SKM-1 (cell line): ENCODE measurements around the gene SORL1-AS1.
"Not testable (repeated sequence)": the region's sequence is repeated elsewhere in the genome, so short reads cannot be mapped to it uniquely, and the experiment has no call there.

Source experiments
- DNase-seq: peaks from one replicate; lab custom pipeline; 2025; ENCODE audit not compliant: unreplicated experiment; lab: John Stamatoyannopoulos, UW

The SORL1-AS1 gene

GRCh38 chr11:121452609-121453150 lies at the start of gene SORL1-AS1:
SORL1-AS1 (minus strand) TSS chr11:121452967.
- DNase-seq, result no peak

- DNase-seq, result no peak
These were observed 48.0 kb upstream of the SORL1-AS1 start for GRCh38 chr11:121500717-121501116.

- no peak for DNase-seq
These were observed 47.5 kb upstream of the SORL1-AS1 start for GRCh38 chr11:121500275-121500674.

- no peak for DNase-seq
These were observed 46.6 kb upstream of the SORL1-AS1 start for GRCh38 chr11:121499405-121499804.

- no peak for DNase-seq
These were observed 44.6 kb upstream of the SORL1-AS1 start for GRCh38 chr11:121497176-121497998.

- DNase-seq, result no peak
These were observed 41.8 kb upstream of the SORL1-AS1 start for GRCh38 chr11:121494355-121495099.

DNA sequence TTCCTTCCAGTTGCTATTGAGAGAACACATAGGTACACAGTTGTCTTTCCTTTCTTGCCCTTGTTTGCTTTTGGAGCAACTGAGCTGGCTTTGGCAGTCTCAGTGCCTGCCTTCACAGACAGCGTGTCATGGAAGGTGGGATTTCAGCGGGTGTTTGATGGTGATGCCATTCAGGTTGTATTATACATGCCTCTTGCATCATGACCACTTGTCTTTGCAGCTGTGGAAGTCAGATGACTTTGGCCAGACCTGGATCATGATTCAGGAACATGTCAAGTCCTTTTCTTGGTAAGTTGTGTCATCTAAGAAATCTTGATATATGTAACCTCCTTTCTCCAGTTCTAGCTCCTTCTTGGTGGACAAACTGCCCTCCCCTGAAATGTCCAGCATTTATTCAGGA lies 37.1 kb upstream of the SORL1-AS1 start:
- no peak for DNase-seq

GRCh38 chr11:121488641-121489040 lies 35.9 kb upstream of the SORL1-AS1 start:
- DNase-seq, result no peak

DNA sequence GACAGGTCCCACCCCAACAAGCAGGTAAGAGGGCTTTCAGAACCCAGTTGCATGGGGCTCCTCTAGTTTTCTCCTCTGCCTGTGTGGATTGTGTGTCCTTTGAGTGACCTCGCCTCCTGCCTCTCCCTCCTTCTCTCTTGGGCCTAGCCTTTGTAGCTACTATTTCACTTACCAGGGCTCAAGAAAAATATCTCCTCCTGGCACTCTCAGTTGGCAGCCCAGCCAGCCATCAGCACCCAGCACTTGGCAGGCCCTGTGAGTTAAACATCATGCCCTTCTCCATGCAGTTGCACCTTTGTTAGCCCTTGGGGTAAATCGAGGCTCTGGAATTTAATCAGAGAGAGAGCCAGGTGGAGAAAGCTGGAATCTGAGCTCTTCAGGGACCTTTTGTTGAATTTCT lies 35.4 kb upstream of the SORL1-AS1 start:
- no peak for DNase-seq

- DNase-seq, result no peak
These were observed 34.4 kb upstream of the SORL1-AS1 start for GRCh38 chr11:121487191-121487590.

GRCh38 chr11:121486054-121486453 lies 33.3 kb upstream of the SORL1-AS1 start:
- DNase-seq, result no peak

DNA sequence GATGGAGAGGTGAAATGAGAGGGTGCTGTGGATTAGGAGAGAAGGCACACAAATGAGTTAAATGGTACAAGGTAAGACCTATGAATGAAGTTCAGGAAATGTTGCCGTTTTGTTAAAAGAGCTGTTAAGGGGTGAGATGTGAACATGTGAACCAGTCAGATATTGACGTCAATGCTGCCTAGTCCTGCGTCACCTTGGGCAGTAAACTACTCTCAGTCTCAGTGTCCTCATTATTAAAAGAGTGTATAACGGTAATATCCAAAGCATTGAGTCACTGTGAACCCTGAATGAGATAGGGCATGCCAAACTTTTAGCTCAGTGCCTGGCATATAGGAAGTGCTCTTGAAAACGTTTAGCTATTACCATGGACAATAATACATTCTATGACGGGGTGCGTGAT lies 32.4 kb upstream of the SORL1-AS1 start:
- DNase-seq, result no peak

GRCh38 chr11:121483805-121484480 lies 31.2 kb upstream of the SORL1-AS1 start:
- DNase-seq, result no peak

GRCh38 chr11:121482231-121483129 lies 29.7 kb upstream of the SORL1-AS1 start:
- no peak for DNase-seq

DNA sequence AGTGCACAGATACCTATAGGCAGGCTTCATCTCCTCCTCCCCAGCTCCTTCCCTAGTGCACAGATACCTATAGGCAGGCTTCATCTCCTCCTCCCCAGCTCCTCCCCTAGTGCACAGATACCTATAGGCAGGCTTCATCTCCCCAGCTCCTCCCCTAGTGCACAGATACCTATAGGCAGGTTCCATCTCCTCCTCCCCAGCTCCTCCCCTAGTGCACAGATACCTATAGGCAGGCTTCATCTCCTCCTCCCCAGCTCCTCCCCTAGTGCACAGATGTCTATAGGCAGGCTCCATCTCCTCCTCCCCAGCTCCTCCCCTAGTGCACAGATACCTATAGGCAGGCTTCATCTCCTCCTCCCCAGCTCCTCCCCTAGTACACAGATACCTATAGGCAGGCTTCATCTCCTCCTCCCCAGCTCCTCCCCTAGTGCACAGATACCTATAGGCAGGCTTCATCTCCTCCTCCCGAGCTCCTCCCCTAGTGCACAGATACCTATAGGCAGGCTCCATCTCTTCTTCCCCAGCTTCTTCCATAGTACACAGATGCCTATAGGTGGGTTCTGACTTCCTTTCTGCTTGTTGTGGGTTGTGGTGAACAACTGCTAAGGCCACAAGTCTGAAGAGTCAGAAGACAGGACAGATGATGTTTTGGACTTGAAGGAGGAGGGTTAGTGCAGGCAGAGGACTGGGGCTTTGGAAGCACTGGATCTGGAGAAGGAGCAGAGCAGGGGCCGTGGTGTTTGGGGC lies 28.9 kb upstream of the SORL1-AS1 start:
- DNase-seq, result not testable (repeated sequence)

- DNase-seq, result no peak
These were observed 27.0 kb upstream of the SORL1-AS1 start for GRCh38 chr11:121479698-121480238.

DNA sequence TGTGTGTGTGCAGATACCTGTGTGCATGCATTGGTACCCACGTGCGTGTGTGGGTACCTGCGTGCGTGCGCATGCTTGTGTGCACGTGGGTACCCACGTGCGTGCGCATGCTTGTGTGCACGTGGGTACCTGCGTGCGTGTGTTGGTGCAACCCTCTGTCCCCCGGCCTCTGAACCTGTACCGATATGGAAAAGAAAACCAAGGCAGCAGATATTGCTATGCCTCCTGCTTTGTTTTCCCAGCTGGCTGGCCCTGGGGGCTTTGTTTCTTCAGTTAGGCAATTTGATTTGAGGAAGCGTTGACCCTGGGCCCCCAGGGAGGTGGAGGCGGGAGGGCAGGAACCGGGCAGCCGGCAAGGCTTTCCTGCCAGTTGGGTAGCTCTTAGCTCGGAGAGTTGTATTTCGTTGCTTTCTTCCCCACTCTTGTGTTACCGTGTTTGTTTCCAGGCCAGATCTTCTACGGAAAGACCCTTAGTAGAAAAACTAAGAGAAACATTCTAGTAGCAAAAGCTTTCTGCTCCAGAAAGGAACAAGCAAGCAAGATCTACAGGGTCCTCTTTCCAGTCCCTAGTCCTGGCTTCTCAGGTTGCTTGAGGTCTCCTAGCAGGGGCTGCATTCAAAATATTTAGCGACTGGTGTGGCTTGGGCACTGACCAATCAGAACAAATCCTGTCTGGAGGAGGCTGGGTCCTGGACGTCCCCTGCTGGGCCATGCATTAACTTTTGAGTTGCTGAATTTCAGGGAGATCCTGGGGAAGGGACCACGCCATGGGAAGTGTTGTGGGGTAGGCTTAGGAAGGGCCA lies 26.3 kb upstream of the SORL1-AS1 start:
- DNase-seq, result no peak

- no peak for DNase-seq
These were observed 25.6 kb upstream of the SORL1-AS1 start for GRCh38 chr11:121478226-121478894.
